Gastrocnemius medialis (tissue), 4 donors: ENCODE results near the gene WASHC2A.

Source experiments
- POLR2A ChIP-seq, 2 donors: fragments of 450-650 bp; IDR thresholded peaks; one replicate each; pipeline ENCODE4 v1.6.1; 2017; ENCODE audit warnings: antibody characterized with exemption in 2 of 2, mild to moderate bottlenecking in 2 of 2, moderate library complexity in 2 of 2
- TF ChIP-seq, protein P1 (sequence below), 5 experiments: fragments of 450-650 bp in 3 of 5; fragments of 200-600 bp in 2 of 5; sonication (generic) in 2 of 5; IDR thresholded peaks in 4 of 5; conservative IDR thresholded peaks in 1 of 5; 1 replicate in 4 of 5; 2 replicates in 1 of 5; pipeline ENCODE4 v1.5.1; 2016 to 2019; ENCODE audit warnings: antibody characterized with exemption in 5 of 5, mild to moderate bottlenecking in 3 of 5, moderate library complexity in 3 of 5

DNA sequence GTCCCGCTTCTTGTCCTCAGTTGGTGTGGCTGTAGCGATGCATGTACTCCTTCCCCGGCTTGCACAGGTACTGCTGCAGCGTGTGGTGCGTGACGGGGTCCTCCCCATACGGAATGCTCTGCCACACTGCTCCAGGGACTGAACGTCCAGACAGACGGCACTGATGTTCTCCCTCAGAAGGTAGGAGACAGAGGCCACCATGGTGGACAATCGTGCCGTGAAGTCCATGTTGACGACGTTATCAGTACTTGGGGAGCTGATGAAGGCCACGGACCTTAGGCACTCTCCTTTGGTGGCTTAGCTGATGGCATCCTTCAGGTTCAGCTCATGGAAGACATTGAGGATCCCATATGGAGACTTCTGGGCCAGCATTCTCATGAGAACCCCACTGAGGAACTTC, 42.1 kb upstream of the WASHC2A start:
- TF ChIP-seq, protein P1, sequence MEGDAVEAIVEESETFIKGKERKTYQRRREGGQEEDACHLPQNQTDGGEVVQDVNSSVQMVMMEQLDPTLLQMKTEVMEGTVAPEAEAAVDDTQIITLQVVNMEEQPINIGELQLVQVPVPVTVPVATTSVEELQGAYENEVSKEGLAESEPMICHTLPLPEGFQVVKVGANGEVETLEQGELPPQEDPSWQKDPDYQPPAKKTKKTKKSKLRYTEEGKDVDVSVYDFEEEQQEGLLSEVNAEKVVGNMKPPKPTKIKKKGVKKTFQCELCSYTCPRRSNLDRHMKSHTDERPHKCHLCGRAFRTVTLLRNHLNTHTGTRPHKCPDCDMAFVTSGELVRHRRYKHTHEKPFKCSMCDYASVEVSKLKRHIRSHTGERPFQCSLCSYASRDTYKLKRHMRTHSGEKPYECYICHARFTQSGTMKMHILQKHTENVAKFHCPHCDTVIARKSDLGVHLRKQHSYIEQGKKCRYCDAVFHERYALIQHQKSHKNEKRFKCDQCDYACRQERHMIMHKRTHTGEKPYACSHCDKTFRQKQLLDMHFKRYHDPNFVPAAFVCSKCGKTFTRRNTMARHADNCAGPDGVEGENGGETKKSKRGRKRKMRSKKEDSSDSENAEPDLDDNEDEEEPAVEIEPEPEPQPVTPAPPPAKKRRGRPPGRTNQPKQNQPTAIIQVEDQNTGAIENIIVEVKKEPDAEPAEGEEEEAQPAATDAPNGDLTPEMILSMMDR (IDR thresholded peaks at IDR 0.05 in 4 of 5, conservative IDR thresholded peaks at IDR 0.05 in 1 of 5), result no peak
- TF ChIP-seq POLR2A (IDR thresholded peaks at IDR 0.05), result no peak
